NCI-H146 treated with DMSO at 0.1 percent for 48 hours (cell line): Measurements from ENCODE around the gene TRIM46.

ENCODE experiments used
- DNase-seq: peaks from one replicate; lab custom pipeline; 2025; ENCODE audit not compliant: unreplicated experiment; lab: John Stamatoyannopoulos, UW

Gene TRIM46

GRCh38 chr1:155173478-155174323, at the start of gene TRIM46:
Gene TRIM46, plus strand, starts transcription at chr1:155173849. Its CDS starts 118 bp downstream, at chr1:155173967.
- peak; percentile 62 for DNase-seq

GRCh38 chr1:155124503-155125463, 48.9 kb upstream of the TRIM46 start:
- no peak for DNase-seq

GRCh38 chr1:155125511-155125945, 48.1 kb upstream of the TRIM46 start:
- no peak for DNase-seq

- peak; percentile 33 for DNase-seq
These were observed 47.6 kb upstream of the TRIM46 start for GRCh38 chr1:155125946-155126555.

- DNase-seq, result no peak
These were observed 47.0 kb upstream of the TRIM46 start for GRCh38 chr1:155126556-155127104.

GRCh38 chr1:155127105-155127966, 46.3 kb upstream of the TRIM46 start, which contains the start of gene EFNA1:
Gene EFNA1, plus strand, starts transcription at chr1:155127876. Its CDS starts 102 bp downstream, at chr1:155127978.
- no peak for DNase-seq

- no peak for DNase-seq
These were observed 45.5 kb upstream of the TRIM46 start for GRCh38 chr1:155127967-155128754.

GRCh38 chr1:155128755-155129473, 44.7 kb upstream of the TRIM46 start:
- no peak for DNase-seq

- DNase-seq, result no peak
These were observed 43.2 kb upstream of the TRIM46 start for GRCh38 chr1:155130272-155131006.

- DNase-seq, result no peak
These were observed 42.4 kb upstream of the TRIM46 start for GRCh38 chr1:155131285-155131684.

- DNase-seq, result no peak
These were observed 41.8 kb upstream of the TRIM46 start for GRCh38 chr1:155131856-155132255.

GRCh38 chr1:155133799-155134281, 39.8 kb upstream of the TRIM46 start:
- DNase-seq, result no peak

GRCh38 chr1:155134322-155134721, 39.3 kb upstream of the TRIM46 start:
- no peak for DNase-seq

GRCh38 chr1:155134880-155135414, 38.7 kb upstream of the TRIM46 start:
- peak; percentile 52 for DNase-seq

GRCh38 chr1:155135415-155136028, 38.1 kb upstream of the TRIM46 start, which contains the start of gene SLC50A1:
Gene SLC50A1, plus strand, starts transcription at chr1:155135852. Its CDS starts 60 bp downstream, at chr1:155135912.
- peak; percentile 87 for DNase-seq

GRCh38 chr1:155136748-155137147, 36.9 kb upstream of the TRIM46 start:
- no peak for DNase-seq
